Cardiac fibroblast (primary cell): ENCODE measurements around the gene TRIM47.

ENCODE experiments used
- DNase-seq, 2 donors: peaks; one replicate each; pipeline versions ENCODE4 v3.0.0 to v3.0.0-alpha.2; 2010; ENCODE audit warnings: low read depth in 2 of 2
- H3K4me3 ChIP-seq, 2 donors: replicated peaks in 1 of 2; 1 replicate in 1 of 2; 2 replicates in 1 of 2; pipeline ENCODE4 v1.5.1; 2011; ENCODE audit warnings: low read depth in 2 of 2, low read length in 2 of 2, mild to moderate bottlenecking in 2 of 2, moderate library complexity in 1 of 2
- CTCF ChIP-seq: IDR thresholded peaks from one replicate; pipeline ENCODE4 v1.5.1; 2011; ENCODE audit warnings: low read depth, mild to moderate bottlenecking, low read length, inconsistent platforms

TRIM47 gene

GRCh38 chr17:75922173-75922961 is 44.0 kb upstream of the TRIM47 start:
- H3K4me3 ChIP-seq = no peak overlapping the region
- DNase-seq = no peak
- no peak for TF ChIP-seq CTCF

- DNase-seq = no peak
- H3K4me3 ChIP-seq = no peak overlapping the region
- TF ChIP-seq CTCF = no peak
Observed at GRCh38 chr17:75921596-75921995, 43.2 kb upstream of the TRIM47 start.

GRCh38 chr17:75920045-75920560 is 41.7 kb upstream of the TRIM47 start:
- DNase-seq = no peak
- no peak overlapping the region for H3K4me3 ChIP-seq
- no peak for TF ChIP-seq CTCF

GRCh38 chr17:75919611-75920010 is 41.2 kb upstream of the TRIM47 start:
- TF ChIP-seq CTCF = no peak
- no peak overlapping the region for H3K4me3 ChIP-seq
- no peak for DNase-seq

GRCh38 chr17:75917917-75918445 is 39.6 kb upstream of the TRIM47 start:
- no peak for TF ChIP-seq CTCF
- no peak for DNase-seq
- no peak overlapping the region for H3K4me3 ChIP-seq

- no peak for DNase-seq
- no peak for TF ChIP-seq CTCF
- H3K4me3 ChIP-seq = no peak overlapping the region
Observed at GRCh38 chr17:75917141-75917916, 38.9 kb upstream of the TRIM47 start.
